Hematopoietic multipotent progenitor cell treated with erythropoietin and hydrocortisone succinate and interleukin-3 and kit ligand, for 6 days (in vitro differentiated cells): ENCODE results near the gene DDR2.

ENCODE experiments used
- DNase-seq: peaks from one replicate; pipeline ENCODE4 v3.0.0-alpha.2; 2015

Gene DDR2

GRCh38 chr1:162701286-162701685 lies 69.0 kb downstream of the DDR2 start:
- no peak for DNase-seq

- no peak for DNase-seq
Observed at GRCh38 chr1:162702628-162703027, 70.4 kb downstream of the DDR2 start.

- no peak for DNase-seq
Observed at GRCh38 chr1:162703708-162704107, 71.4 kb downstream of the DDR2 start.

- DNase-seq = no peak
Observed at GRCh38 chr1:162704673-162705424, 72.6 kb downstream of the DDR2 start.

GRCh38 chr1:162706003-162706402 lies 73.7 kb downstream of the DDR2 start:
- DNase-seq = no peak

- DNase-seq = no peak
Observed at GRCh38 chr1:162706606-162707005, 74.3 kb downstream of the DDR2 start.

- no peak for DNase-seq
Observed at GRCh38 chr1:162708286-162708685, 76.0 kb downstream of the DDR2 start.

- no peak for DNase-seq
Observed at GRCh38 chr1:162709132-162709860, 77.0 kb downstream of the DDR2 start.

GRCh38 chr1:162709870-162710269 lies 77.6 kb downstream of the DDR2 start:
- DNase-seq = no peak

GRCh38 chr1:162710345-162710744 lies 78.1 kb downstream of the DDR2 start:
- DNase-seq = no peak

GRCh38 chr1:162710780-162711465 lies 78.7 kb downstream of the DDR2 start:
- no peak for DNase-seq

- DNase-seq = no peak
Observed at GRCh38 chr1:162712317-162713029, 80.2 kb downstream of the DDR2 start.

GRCh38 chr1:162716123-162716522 lies 83.9 kb downstream of the DDR2 start:
- DNase-seq = no peak

GRCh38 chr1:162716552-162716951 lies 84.3 kb downstream of the DDR2 start:
- DNase-seq = no peak

- no peak for DNase-seq
Observed at GRCh38 chr1:162717548-162718184, 85.4 kb downstream of the DDR2 start.

- no peak for DNase-seq
Observed at GRCh38 chr1:162719678-162720077, 87.4 kb downstream of the DDR2 start.

GRCh38 chr1:162720996-162721395 lies 88.7 kb downstream of the DDR2 start:
- no peak for DNase-seq

GRCh38 chr1:162721471-162721870 lies 89.2 kb downstream of the DDR2 start:
- DNase-seq = no peak

- DNase-seq = no peak
Observed at GRCh38 chr1:162722036-162722435, 89.8 kb downstream of the DDR2 start.

GRCh38 chr1:162724583-162725120 lies 92.4 kb downstream of the DDR2 start:
- DNase-seq = no peak

- no peak for DNase-seq
Observed at GRCh38 chr1:162725301-162725837, 93.1 kb downstream of the DDR2 start.

GRCh38 chr1:162726555-162726954 lies 94.3 kb downstream of the DDR2 start:
- DNase-seq = peak; percentile 4
